CD14-positive monocyte (primary cell): ENCODE results near the gene LRRC74A. TPM values are rescaled to one million over a fixed set of nuclear protein-coding genes. Genes with fewer than 3 reads are reported as not detected.

Source experiments
- DNase-seq, 3 donors: peaks; one replicate each; pipeline ENCODE4 v3.0.0-alpha.2; 2011 to 2022
- H2AFZ ChIP-seq: 2 replicates; pipeline ENCODE4 v1.6.0; 2012; ENCODE audit warnings: mild to moderate bottlenecking, low read depth, low read length, inconsistent platforms; ENCODE audit not compliant: insufficient read depth, poor library complexity, severe bottlenecking
- H3K27ac ChIP-seq, 2 donors: 1 replicate in 1 of 2; 2 replicates in 1 of 2; pipeline ENCODE4 v1.5.1; 2012 to 2013; ENCODE audit warnings: low read length in 2 of 2, control low read depth in 1 of 2, inconsistent platforms in 1 of 2, low read depth in 1 of 2, mild to moderate bottlenecking in 1 of 2
- H3K27me3 ChIP-seq, 2 donors: one replicate each; pipeline versions ENCODE4 v1.6.0 to v1.6.1; 2011 to 2013; ENCODE audit warnings: low read length in 2 of 2; ENCODE audit not compliant: control insufficient read depth in 2 of 2, insufficient read depth in 2 of 2
- H3K36me3 ChIP-seq, 2 donors: replicated peaks in 1 of 2; 1 replicate in 1 of 2; 2 replicates in 1 of 2; pipeline versions ENCODE4 v1.5.1 to v1.6.1; 2012 to 2013; ENCODE audit warnings: low read length in 2 of 2, control low read depth in 1 of 2, inconsistent platforms in 1 of 2, mild to moderate bottlenecking in 1 of 2; ENCODE audit not compliant: insufficient read depth in 2 of 2, control insufficient read depth in 1 of 2
- H3K4me1 ChIP-seq, 2 donors: 1 replicate in 1 of 2; 2 replicates in 1 of 2; pipeline versions ENCODE4 v1.5.1 to v1.6.1; 2012 to 2013; ENCODE audit warnings: low read length in 2 of 2, control low read depth in 1 of 2, inconsistent platforms in 1 of 2, mild to moderate bottlenecking in 1 of 2, moderate library complexity in 1 of 2; ENCODE audit not compliant: insufficient read depth in 2 of 2, control insufficient read depth in 1 of 2
- H3K4me2 ChIP-seq: replicated peaks from 2 replicates; pipeline ENCODE3; 2012; ENCODE audit warnings: low read length, moderate library complexity, mild to moderate bottlenecking; ENCODE audit not compliant: poor library complexity, severe bottlenecking; ENCODE audit errors: extremely low read depth
- H3K4me3 ChIP-seq, 3 experiments: fragments of 200-600 bp in 1 of 3; sonication (generic) in 1 of 3; replicated peaks in 1 of 3; 1 replicate in 2 of 3; 2 replicates in 1 of 3; pipeline ENCODE4 v1.5.1; 2011 to 2013; ENCODE audit warnings: low read length in 3 of 3, mild to moderate bottlenecking in 3 of 3, control low read depth in 2 of 3, low read depth in 2 of 3, inconsistent platforms in 1 of 3, moderate library complexity in 1 of 3
- H3K79me2 ChIP-seq: 2 replicates; pipeline ENCODE4 v1.6.0; 2012; ENCODE audit warnings: mild to moderate bottlenecking, control low read depth, inconsistent platforms, low read length, moderate library complexity; ENCODE audit not compliant: insufficient read depth
- H3K9ac ChIP-seq: 2 replicates; pipeline ENCODE4 v1.6.0; 2017; ENCODE audit warnings: low read length, mild to moderate bottlenecking; ENCODE audit not compliant: insufficient read depth, poor library complexity, severe bottlenecking
- H3K9me3 ChIP-seq, 2 donors: replicated peaks in 1 of 2; 1 replicate in 1 of 2; 2 replicates in 1 of 2; pipeline versions ENCODE4 v1.5.1 to v1.6.1; 2012 to 2013; ENCODE audit warnings: low read length in 2 of 2, control low read depth in 1 of 2; ENCODE audit not compliant: control insufficient read depth in 1 of 2, insufficient read depth in 1 of 2
- H4K20me1 ChIP-seq: 2 replicates; pipeline ENCODE4 v1.6.0; 2012; ENCODE audit warnings: mild to moderate bottlenecking, low read length, control low read depth, moderate library complexity; ENCODE audit not compliant: insufficient read depth
- H3K27ac Mint-ChIP-seq, 7 donors: one replicate each; pipeline ENCODE4 v1.8.0; 2020; ENCODE audit warnings: mild to moderate bottlenecking in 7 of 7, mixed read lengths in 7 of 7, moderate library complexity in 6 of 7, inconsistent platforms in 2 of 7
- H3K27me3 Mint-ChIP-seq, 3 donors: one replicate each; pipeline ENCODE4 v1.8.0; 2021 to 2022; ENCODE audit warnings: low read depth in 3 of 3, mild to moderate bottlenecking in 3 of 3, mixed read lengths in 3 of 3, moderate library complexity in 3 of 3, inconsistent platforms in 1 of 3
- H3K36me3 Mint-ChIP-seq, 2 donors: one replicate each; pipeline ENCODE4 v1.8.0; 2020; ENCODE audit warnings: mixed read lengths in 2 of 2, inconsistent platforms in 1 of 2, mild to moderate bottlenecking in 1 of 2
- H3K4me1 Mint-ChIP-seq: one replicate; pipeline ENCODE4 v1.8.0; 2020; ENCODE audit warnings: mild to moderate bottlenecking, mixed read lengths
- H3K4me3 Mint-ChIP-seq, 2 donors: one replicate each; pipeline ENCODE4 v1.8.0; 2020; ENCODE audit warnings: mild to moderate bottlenecking in 2 of 2, mixed read lengths in 2 of 2, moderate library complexity in 1 of 2
- H3K9me3 Mint-ChIP-seq, 7 donors: one replicate each; pipeline ENCODE4 v1.8.0; 2020 to 2022; ENCODE audit warnings: mixed read lengths in 7 of 7, mild to moderate bottlenecking in 6 of 7, moderate library complexity in 6 of 7, inconsistent platforms in 2 of 7
- CTCF ChIP-seq: fragments of 200-600 bp; IDR thresholded peaks from one replicate; pipeline ENCODE4 v1.8.0; 2022; ENCODE audit warnings: antibody characterized with exemption, mild to moderate bottlenecking
- WGBS: methylation state at CpG from one replicate; pipeline ENCODE4 v1.1.5; 2013; ENCODE audit warnings: missing lambda C conversion rate; ENCODE audit not compliant: insufficient coverage; 5-methylcytosine and 5-hydroxymethylcytosine counted together
- intact Hi-C, 2 donors: fragments of 100-400 bp; cut with micrococcal nuclease; formaldehyde crosslinking; loops; one replicate each; pipeline versions ENCODE4 v1.15.0 to v1.15.1; 2023
- polyA plus RNA-seq, 3 donors: library from polyadenylated mRNA; depleted of rRNA in 1 of 3; unstranded in 2 of 3; stranded (reverse) in 1 of 3; fragments of 300-500 nt in 2 of 3; fragments of >200 nt in 1 of 3; fragmentation: Illumina TruSeq in 2 of 3; gene quantifications; 1 replicate in 2 of 3; 2 replicates in 1 of 3; pipeline ENCODE4 v1.2.3, GENCODE V29; 2012 to 2021

Gene LRRC74A
- polyA plus RNA-seq, 3 donors: 0.24 TPM; not detected in 2

DNA sequence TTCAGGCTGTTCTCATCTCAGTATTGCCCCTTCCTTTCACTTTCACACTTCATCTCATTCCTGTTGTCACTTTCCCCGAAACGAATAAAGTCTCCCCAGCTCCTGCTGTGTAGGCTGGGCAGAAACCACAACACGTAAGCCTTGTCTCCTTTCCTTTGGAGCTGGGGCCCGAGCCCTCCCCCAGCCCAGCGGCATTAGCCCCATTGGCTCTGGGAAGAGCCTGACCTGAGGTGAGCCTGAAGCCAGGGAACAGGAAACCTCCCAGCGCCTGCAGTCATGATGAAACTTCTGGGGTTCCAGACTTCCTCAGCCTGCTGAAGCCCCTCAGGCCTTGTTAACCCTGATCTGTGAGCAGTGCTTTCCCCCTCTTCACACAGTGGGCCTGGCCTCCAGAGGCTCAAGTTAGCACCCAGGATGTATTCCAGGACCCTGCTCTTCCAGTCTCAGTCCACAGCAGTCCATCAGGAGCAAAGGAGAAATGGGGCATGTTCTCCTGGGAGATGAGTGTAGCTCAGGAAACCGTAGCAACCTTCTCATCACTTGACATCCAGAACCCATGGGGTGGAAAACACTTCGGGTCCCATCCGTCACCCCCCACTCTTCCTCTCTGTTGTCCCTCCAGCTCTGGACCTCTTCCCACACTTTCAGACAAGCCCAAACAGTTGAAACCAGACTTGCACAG is 43.2 kb upstream of the LRRC74A start:
- intact Hi-C loops: no loop called here
- 3% methylated on average over 6 of the region's 9 CpGs for WGBS

GRCh38 chr14:76784266-76784874 is 41.8 kb upstream of the LRRC74A start:
- Histone ChIP-seq H3K9me3 (no peaks in the 10 kb centered on the region), H3K79me2 (no peaks in the 10 kb centered on the region), H3K4me3 (no peak overlapping the region), H3K4me1 (peaks cover 10 to 12% of the 10 kb centered on the region in 2 donors), H4K20me1 (no peaks in the 10 kb centered on the region), H3K4me2 (no peak overlapping the region), H3K27ac (no peak overlapping the region), H3K36me3 (peaks cover 56 to 83% of the 10 kb centered on the region in 2 donors), H3K9ac (no peak overlapping the region), H2AFZ (no peak overlapping the region), H3K27me3 (no peaks in the 10 kb centered on the region)
- peaks cover 33% of the 10 kb centered on the region for H3K4me1 Mint-ChIP-seq
- no peaks in the 10 kb centered on the region for H3K9me3 Mint-ChIP-seq
- TF ChIP-seq CTCF: no peak
- intact Hi-C loops: loop anchor here (1.0 to 2.0 kb wide), 2 partner anchors 73 to 74 kb away; no protein-coding TSS in a partner anchor
- DNase-seq: no peak
- H3K27me3 Mint-ChIP-seq: no peaks in the 10 kb centered on the region
- no peak overlapping the region for H3K4me3 Mint-ChIP-seq
- peak overlapping the region in 4 of 7 donors; percentile 19 to 75 (median 37) for H3K27ac Mint-ChIP-seq
- WGBS: 100% methylated on average over 3 of the region's 6 CpGs
- H3K36me3 Mint-ChIP-seq: peaks cover 75 to 94% of the 10 kb centered on the region in 2 donors

More for the DNA sequence above, 43.2 kb upstream of the LRRC74A start:
- Mint-ChIP-seq H3K27ac (peak overlapping the region; percentile 44 to 83 (median 65)), H3K4me3 (peak overlapping the region; percentile 2 to 56), H3K4me1 (peaks cover 33% of the 10 kb centered on the region), H3K27me3 (no peaks in the 10 kb centered on the region), H3K9me3 (no peaks in the 10 kb centered on the region), H3K36me3 (peaks cover 70 to 89% of the 10 kb centered on the region in 2 donors)
- Histone ChIP-seq H3K9ac (no peak overlapping the region), H3K9me3 (no peaks in the 10 kb centered on the region), H3K27me3 (no peaks in the 10 kb centered on the region), H3K4me1 (peaks cover 10 to 13% of the 10 kb centered on the region in 2 donors), H3K27ac (peak overlapping the region in 1 of 2 donors; percentile 44), H4K20me1 (no peaks in the 10 kb centered on the region), H3K4me2 (no peak overlapping the region), H3K36me3 (peaks cover 46 to 71% of the 10 kb centered on the region in 2 donors), H2AFZ (no peak overlapping the region), H3K4me3 (no peak overlapping the region), H3K79me2 (no peaks in the 10 kb centered on the region)
- peak in 1 of 3 donors; percentile 46 for DNase-seq
- TF ChIP-seq CTCF: no peak
